GM21515 (cell line): ENCODE measurements around the gene ZHX3.
"Not testable (repeated sequence)": the region's sequence is repeated elsewhere in the genome, so short reads cannot be mapped to it uniquely, and the experiment has no call there.

ENCODE experiments used
- ATAC-seq: cut with Tn5 transposase; IDR thresholded peaks from one replicate; pipeline ENCODE4 v1.9.1; 2021; ENCODE audit not compliant: unreplicated experiment

The ZHX3 gene

DNA sequence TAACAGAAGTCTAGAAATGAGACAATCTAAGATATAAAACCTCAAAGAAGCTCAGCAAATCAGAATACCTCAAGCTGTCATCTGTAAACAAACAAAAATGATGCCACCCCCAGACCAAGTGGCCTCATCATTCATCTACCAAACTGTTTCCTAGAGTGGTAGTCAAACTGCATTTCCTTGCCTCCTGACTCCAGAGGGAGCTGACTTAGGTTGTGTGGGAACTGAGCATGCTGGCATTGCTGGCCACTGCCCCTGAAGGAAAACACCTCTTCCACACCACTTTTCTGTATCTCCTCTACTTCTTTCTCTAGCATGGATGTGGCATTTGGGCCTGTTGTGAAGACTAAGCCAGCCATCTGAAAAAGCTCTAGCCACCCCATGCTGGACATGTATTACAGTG lies 56.3 kb downstream of the ZHX3 start:
- ATAC-seq: no peak

DNA sequence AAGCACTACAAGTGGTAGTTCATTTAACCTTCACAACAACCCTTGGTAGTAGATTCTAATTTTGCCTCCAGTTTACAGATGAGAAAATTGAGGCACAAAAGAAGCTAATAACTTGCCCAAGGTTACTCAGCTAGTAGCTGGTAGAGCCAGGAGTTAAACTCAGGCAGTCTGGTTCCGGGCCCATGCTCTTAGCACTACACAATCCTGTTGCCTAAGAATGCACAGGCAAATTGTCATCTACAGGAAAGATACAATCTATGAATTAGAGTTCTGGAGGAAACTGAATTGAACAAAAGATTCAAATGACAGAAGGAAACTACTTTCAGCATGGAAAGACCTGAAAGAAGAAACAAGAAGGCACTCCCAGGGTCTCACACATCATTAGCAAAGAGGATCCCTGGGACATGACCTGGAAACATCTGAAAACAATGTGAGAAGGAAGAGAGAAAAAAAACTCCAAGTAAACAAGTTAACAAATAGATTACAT lies 56.8 kb downstream of the ZHX3 start:
- ATAC-seq: no peak

DNA sequence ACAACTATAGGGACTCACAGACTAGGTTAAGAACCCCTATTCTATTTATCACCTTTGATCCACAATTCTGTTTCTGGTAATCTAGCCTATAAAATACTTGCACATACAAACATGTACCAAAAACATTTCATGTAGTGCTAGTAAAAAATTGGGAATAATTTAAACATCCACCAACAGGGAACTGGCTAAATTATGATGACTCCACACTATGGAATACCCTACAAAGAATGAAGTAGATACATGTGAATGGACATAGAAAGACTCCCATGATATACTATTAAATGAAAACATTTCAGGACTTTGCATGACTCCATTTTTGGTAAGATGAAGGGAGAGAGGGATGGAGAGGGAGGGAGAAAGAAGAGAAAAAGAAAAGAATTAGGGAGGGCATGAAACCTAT lies 58.2 kb downstream of the ZHX3 start:
- no peak for ATAC-seq

DNA sequence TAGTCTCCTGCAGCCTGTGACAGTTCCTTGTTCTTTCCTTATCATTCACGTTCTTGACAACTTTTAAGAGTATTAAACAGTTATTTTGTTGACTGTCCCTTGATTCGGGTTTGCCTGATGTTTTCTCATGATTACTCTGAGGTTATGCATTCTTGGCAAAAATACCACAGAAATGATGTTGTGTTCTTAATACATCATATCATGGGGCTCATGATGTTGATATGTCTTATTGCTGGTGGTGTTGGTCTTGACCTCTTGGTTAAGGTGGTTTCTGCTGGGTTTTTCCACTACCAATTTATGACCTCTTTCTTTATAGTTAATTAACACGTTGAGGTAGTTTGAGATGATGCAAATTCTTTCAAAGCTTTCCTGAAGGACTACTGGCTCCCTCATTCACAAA lies 59.1 kb downstream of the ZHX3 start:
- no peak for ATAC-seq

DNA sequence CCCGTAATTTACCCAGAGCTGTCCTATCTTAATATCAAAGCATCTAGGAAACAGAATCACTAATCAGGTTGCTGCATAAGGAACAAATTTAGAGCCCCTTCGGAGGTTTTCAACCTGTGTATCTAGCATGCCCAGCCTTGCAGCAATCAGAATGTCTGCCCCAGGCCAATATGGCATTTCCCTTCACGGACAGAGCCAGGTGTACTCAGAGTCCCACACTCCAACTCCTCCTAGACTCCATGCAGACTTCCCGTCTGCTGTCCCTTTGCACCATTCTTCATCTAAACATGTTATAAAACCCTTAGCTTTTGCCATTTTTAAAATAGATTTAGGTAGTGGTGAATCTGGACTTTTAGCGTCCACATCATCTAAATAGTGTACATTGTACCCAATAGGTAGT lies 61.0 kb downstream of the ZHX3 start:
- no peak for ATAC-seq

DNA sequence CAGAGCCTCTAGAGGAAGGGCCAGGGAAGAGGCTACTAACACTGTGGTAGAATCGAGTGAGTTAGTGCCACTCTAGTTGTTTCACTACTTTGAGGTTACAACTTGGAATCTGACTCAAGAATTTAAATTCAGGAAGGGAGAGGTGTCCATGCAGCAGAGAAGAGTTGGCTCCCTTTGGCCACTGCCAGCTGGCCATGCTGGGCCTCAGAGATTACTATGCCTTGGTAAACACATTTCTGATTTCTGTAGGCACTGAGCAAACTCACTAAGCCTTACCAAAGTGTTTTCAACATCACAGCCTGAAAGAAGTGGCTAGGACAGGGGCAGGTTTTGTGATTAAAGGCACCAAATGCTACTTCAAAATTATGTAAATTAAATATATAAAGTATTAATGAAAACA lies 61.9 kb downstream of the ZHX3 start:
- ATAC-seq: no peak

DNA sequence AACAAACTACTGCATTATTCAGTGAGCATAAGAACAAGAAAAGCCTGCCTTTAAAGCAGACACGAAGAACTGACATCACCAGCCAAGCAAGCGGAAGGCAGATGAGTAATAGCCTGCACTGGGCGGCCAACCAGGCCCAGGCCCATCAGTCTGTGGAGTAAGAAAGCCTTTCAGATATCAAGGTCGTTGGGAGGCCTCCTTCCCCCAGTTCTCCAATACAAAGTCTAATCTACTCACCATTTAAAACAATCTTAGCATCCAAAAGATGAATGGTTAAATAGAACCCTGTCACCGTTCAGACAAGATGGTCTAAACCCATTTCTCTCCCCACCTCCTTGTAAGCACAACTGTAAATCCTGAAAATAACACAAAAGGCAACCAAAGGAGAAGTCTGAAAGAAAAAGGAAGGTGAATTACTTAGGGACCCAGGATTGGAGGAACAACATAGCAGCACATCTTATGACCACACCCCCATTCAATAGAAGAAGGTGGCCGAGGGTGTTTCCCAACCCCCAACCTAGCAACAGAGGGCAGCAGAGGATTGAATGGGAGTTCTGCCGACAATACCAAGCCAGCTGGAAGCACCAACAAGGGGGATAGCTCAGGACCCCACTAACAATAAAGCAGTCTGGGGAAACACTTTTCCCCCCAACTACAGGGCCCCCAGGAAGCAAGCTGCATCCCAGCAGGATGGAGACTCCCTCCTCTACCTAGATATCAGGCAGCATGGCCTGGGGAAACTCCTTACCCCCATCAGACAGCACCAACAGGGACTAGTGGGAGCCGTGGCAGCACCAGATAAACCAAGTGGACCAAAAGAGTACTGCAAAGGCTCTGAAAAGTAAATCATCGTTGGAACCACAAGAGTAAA lies 67.9 kb downstream of the ZHX3 start:
- ATAC-seq: no peak

DNA sequence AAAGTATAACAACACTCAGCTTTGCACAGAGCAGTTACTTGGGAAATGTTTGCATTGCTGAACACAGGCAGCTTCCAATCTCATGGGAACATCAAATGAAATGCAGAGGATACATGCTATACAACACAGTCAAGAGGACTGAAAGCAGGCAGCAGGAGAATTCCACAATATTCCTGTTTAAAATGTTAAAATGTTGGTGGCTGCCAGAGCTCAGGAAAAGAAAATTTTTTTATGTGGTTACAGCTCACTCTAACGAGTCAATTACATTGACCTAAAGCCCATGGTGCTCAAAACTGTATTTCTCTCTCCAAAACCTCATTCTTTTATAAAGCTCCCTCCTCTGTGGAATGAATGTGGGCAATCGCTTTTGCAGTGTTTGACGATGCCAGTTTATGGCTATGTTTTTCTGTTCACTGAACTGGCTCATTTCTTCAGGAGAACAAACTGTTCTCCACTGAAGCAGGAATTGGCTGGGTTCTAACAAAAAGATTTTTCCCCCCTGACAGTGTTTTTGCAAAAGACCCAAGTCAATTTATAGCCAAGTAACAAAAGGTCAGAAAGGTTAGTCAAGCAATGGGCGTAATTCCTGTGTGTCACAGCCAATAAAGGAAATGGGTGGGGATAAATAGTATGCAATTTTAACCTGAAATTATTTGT lies 69.0 kb downstream of the ZHX3 start:
- ATAC-seq: no peak

DNA sequence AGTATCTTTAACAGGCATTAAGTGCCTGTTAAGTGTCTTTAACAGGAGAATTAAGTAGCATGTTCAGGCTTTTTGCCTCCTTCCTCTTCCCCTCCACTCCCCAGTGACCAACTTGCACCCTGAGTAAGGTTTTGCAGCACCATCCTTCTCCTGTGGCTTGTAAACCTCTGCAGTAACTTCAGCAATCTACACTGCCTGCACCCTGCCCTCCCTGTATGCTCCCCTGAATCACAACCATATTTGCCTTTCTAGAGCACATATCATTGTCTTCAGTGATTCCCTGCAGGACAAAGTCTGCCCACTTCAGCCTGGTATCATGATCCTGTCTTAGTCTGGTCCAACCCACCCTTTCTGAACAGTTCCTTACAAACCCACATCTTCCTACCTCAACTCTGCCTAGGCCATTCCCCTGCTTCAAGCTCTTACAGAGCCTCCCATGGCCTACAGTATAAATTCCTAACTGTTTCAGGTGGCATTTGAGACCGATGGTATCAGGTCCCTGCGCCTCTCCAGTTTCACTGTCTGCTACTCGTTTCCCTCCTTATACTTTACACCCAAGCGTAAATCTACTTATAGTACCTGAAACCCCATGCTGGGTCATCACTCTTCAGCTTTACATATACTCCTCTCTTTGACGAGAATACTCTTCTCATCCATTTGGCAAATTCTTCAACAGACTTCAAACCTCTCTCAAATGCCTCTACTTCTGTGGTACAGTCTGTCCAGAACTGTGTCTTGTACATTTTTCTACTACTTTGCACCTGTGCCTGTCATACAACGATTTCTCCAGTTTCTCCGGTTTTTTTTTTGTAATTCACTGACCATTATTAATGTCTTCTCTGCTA lies 69.8 kb downstream of the ZHX3 start:
- ATAC-seq: no peak

DNA sequence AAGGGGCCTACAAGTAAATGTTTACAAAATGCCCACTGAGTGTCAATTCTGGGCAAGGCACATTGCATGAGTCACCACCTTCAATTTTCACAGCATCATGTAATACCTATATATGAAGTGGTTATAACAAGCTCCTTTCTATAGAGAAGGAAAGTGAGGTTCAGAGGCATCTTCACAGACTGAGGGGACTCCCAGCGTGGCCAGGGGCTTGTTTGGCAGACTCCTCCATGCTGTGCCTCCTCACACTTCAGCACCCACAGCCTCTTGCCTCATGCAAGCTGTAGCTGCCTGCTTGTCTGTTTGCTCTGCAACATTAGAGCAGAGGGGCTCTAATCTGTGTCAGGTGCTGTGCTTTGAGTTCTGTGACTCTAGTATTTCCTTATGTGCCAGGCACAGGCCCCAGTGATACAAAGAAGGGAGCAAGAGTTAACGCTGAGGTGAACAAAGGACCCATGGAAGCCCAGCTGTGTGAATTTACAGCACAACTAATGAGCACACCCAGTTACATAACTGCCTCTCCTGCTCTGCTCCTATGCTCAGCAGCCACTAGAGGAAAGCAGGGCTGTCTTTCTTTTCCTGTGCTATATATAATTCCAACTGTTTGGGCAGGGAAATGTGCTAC lies 72.3 kb downstream of the ZHX3 start:
- ATAC-seq: no peak

DNA sequence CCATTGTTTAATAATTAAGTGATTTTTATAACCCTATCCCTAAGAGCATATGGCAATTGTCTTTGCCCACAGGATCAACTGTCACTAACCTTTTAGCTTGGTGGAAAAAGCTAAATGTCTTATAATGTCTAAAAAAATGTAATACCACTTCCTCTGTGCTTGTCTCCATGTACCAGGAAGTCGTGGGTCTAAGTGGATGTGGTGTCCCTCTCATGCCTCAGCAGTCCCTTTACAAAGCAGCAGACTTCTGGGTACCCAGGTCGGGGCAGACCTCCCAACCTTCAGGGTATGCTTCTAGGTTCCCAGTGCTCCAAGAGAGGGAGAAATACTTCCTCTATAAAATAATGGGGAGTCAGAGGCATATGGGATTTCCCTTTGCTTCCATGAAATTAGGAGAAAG lies 74.7 kb downstream of the ZHX3 start:
- ATAC-seq: no peak

DNA sequence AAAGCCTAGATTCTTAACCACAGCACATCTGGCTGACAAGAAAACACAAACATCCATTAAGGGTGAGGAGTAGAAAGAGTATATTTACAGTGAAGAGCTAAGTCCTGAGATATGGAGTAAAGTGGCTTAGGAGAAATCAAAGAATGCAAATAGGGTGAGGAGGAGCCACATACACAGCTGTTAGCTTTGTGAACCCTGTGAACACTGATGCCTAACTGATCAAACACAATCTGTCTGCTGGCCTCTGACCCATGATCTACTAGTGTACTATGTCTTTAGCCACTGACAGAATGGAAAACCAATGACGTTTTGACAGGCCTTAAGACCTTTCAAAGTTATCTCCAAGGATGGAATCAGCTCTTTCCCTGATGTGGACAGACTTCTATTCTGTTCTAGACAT lies 75.2 kb downstream of the ZHX3 start:
- no peak for ATAC-seq

DNA sequence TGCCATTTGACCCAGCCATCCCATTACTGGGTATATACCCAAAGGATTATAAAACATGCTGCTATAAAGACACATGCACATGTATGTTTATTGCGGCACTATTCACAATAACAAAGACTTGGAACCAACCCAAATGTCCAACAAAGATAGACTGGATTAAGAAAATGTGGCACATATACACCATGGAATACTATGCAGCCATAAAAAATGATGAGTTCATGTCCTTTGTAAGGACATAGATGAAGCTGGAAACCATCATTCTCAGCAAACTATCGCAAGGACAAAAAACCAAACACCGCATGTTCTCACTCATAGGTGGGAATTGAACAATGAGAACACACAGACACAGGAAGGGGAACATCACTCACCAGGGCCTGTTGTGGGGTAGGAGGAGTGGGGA lies 80.3 kb downstream of the ZHX3 start:
- not testable (repeated sequence) for ATAC-seq

DNA sequence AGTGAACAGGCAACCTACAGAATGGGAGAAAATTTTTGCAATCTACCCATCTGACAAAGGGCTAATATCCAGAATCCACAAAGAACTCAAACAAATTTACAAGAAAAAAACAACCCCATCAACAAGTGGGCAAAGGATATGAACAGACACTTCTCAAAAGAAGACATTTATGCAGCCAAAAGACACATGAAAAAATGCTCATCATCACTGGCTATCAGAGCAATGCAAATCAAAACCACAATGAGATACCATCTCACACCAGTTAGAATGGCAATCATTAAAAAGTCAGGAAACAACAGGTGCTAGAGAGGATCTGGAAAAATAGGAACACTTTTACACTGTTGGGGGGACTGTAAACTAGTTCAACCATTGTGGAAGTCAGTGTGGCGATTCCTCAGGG lies 80.7 kb downstream of the ZHX3 start:
- ATAC-seq: not testable (repeated sequence)

DNA sequence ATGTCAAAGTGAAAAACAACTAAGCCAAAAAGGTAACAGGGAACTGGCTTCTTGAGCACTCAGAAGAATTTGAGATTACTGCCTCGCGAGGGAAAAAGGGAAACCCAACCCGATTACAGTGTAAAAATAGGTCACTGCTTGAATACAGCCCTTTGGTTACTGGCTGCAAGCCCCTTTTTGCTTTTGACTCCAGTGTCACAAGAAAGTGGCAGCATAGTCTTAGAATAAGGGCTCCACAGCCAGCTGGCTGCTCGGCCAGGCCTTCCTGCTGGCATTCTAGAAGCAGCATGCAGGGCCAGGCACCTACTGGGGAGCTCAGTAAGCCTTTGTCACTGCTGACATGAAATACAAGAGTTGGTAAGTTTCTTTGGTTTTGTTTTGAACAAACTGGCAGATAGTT lies 83.0 kb downstream of the ZHX3 start:
- no peak for ATAC-seq

DNA sequence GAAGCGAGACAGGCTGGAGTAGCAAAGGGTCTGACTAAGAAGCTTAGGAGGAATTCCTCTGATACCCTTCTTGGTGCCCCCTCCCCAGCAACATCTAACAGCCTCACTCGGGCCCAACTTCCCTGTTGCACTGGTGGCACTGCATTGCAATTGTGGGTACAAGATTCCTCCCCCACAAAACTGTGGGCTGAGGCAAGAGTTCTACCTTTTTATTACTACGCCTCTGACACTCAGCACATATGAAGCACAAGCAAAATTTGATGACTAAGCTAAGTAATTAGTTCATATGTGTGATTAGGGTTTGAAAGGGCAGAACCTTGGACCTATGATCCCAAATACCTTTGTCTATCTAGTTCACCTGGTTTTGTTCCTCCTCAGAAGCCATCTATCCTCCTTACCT lies 83.5 kb downstream of the ZHX3 start:
- ATAC-seq: no peak

DNA sequence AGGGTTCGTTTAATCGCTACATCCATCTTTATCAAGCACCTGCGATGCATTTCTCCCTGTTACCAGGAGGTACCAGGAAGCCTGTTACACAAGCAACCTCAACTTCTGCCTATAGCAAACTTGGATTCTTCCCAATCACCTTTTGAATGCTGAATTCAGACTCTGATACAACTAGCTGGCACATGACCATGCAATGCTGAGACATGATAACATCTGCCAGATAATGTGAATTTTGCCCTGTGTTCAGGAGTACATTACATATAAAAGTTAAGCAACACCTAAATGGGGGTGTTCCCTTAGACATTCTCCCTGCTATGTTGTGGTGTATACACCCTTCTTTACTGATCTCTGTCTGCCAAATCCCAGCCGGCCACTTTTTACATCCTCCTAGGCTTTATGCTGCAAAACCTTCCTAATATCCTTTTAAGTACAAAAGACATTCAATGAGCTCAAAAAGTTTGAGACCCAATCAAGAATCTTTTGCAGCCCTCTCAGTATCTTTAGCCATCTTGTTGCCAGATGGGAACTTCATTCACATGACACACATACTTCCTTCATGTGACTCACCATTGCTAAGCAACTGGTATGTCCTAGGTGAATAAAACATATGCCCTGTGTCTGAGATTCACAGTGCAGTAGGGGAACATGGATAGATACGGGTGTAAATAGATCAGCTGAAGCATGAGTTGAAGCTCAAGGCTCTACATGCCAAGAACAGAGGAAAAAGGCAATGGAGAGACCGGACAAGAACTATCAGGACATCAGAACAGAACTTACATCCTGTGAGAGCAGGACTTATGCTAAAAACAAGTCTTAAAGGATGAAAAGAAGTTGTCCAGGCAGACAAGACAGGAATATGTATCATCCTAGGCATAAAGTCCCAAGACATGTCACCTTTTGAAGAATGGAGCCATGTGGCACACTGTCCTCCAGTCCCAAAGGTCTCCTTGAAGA lies 84.3 kb downstream of the ZHX3 start:
- ATAC-seq: no peak

DNA sequence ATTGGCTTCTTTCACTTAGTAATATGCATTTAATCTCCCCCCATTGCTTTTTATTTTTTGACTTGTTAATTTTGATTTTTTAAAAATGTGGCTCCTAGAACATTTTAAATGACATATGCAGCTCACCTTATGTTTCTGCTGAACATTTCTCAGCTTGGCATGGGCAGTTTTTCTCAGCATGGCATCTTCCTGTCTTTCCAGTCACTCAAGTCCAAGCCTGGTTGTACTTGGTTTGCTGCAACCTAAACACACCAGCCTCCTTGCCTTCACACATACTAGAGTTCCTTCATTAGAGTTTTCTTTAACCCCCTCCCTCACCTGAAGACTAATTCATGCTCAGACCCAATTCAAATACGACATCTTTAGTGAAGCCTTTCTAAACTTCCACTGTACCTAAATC lies 86.4 kb downstream of the ZHX3 start:
- ATAC-seq: no peak

DNA sequence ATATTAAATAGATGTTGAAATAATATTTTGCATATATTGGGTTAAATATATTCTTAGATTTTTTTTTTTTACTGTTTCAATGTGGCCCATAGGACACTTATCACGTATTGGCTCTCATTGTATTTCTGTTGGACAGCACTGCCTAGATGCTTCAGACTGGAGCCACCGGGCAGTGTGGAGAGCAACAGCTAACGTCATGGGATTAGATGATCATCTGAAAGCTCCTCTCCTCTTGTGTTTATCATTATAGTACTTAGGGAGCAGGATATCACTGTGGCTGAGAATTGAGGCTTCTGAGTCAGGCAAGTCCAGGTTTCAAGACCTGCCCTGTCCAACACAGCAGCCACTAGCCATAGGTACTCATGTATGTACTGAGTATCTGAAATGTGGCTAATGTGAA lies 87.4 kb downstream of the ZHX3 start:
- no peak for ATAC-seq

DNA sequence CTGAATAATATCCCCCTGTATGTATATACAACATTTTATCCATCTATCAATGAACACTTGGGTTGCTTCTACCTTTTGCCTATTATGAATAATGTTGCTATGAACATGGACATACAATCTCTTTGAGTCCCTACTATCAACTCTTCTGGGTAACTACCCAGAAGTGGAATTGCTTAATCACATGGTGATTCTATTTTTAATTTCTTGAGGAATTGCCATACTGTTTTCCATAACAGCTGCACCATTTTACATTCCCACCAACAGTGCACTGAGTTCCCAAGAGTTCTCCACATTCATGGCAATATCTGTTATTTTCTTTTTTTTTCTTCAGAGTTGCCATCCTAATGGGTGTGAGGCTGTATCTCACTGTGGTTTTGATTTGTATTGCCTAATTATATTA lies 88.3 kb downstream of the ZHX3 start:
- ATAC-seq: no peak
